NOMO-1 (cell line): ENCODE data around the gene SYNC.
"Not testable (repeated sequence)": the region's sequence is repeated elsewhere in the genome, so short reads cannot be mapped to it uniquely, and the experiment has no call there.

Source experiments
- DNase-seq, 2 experiments: peaks; one replicate each; lab custom pipeline; 2025; ENCODE audit not compliant: unreplicated experiment in 2 of 2; lab: John Stamatoyannopoulos, UW

Gene SYNC

DNA sequence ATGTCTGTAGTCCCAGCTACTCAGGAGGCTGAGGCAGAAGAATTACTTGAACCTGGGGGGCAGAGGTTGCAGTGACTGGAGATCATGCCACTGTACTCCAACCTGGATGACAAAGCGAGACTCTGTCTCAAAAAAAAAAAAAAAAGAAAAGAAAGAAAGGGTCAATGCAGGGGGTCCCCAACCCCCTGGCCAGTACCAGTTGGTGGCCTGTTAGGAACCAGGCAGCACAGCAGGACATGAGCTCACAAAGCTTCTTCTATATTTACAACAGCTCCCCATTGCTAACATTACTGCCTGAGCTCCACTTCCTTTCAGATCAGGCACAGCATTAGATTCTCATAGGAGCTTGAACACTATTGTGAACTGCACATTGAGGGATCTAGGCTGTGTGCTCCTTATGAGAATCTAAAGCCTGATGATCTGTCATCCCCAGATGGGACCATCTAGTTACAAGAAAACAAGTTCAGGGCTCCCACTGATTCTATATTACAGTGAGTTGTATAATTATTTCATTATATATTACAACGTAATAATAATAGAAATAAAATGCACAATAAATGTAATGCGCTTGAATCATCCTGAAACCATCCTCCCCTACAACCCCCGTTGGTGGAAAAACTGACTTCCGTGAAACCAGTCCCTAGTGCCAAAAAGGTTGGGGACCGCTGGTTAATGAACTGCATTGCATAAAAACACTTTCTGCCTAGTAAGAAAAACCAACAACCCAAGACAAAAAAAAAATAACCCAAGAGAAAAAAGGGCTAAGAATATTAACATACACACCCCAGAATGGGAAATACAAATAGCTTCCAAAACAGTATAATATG lies 55.0 kb downstream of the SYNC start:
- no peak for DNase-seq

DNA sequence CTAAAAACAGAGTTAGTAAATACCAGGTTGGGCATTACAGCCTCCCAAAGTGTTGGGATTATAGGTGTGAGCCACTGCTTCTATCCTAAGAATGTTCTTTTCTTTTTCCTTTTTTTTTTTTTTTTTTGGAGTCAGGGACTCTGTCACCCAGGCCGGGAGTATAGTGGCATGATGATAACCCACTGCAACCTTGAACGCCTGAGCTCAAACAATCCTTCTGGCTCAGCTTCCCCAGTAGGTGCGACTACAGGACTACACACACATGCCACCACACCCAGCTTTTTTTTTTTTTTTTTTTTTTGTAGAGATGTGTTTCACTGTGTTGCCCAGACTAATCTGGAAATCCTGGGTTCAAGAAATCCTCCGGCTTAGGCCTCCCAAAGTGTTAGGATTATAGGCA lies 58.1 kb downstream of the SYNC start:
- DNase-seq: no peak

- not testable (repeated sequence) for DNase-seq
Observed at GRCh38 chr1:32642292-32642827, 60.2 kb downstream of the SYNC start.

- no peak for DNase-seq
Observed at GRCh38 chr1:32639489-32640075, 63.0 kb downstream of the SYNC start.

DNA sequence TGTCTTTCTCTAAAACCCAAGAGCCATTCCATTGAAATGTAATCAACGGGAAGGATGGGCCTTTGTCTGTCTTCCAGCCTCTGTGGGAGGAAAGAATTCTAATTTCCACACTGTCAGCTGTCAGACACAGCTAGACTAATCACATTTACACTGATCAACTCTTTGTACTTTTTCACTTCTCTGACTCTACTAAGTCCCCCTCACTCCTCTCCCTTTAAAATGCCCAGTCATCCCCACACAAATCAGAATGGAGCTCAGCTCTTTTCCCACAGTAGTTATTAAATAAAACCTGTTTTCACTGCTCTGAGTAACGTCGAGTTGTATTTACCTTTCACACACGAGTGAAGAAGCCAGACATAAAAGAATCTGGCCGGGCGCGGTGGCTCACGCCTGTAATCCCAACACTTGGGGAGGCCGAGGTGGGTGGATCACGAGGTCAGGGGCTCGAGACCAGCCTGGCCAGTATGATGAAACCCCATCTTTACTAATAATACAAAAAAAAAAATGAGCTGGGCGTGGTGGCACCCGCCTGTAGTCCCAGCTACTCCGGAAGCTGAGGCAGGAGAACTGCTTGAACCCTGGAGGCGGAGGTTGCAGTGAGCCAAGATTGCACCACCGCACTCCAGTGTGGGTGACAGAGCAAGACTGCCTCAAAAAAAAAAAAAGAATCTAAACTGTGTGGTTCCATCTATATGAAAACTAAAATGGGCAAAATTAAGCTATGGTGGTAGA lies 65.5 kb downstream of the SYNC start:
- DNase-seq: peak; percentile 23 to 37

DNA sequence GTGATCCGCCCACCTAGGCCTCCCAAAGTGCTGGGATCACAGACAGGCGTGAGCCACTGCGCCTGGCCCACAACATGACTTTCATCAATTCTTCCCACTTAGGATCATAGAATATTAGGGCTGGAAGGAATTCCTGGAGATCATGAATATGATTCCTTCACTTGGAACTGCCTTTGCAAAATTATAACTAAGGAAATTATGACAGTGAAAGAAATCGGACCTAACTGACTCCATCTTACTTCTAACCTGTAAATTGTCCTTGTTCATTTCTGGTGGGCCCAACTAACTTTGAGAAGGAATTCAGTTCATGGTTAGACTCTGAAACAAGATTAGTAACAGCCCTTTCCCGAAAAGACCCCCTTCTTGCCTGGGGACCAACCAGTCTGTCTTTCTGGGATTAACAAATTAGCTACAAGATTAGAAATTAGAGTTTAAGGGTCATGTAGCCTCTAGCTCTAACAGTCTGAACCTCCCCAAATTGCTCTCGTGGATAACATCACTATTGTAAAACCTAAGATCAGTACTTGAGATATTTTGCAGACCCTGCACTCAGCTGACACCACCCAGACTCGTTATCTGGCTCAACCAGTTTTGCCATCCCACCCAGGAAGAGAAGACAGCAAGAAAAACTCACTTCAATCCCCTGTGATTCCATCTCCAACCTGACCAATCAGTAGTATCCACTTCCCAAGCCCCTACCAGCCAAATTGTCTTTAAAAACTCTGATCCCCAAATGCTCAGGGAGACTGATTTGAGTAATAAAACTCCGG lies 66.9 kb downstream of the SYNC start:
- DNase-seq: no peak

DNA sequence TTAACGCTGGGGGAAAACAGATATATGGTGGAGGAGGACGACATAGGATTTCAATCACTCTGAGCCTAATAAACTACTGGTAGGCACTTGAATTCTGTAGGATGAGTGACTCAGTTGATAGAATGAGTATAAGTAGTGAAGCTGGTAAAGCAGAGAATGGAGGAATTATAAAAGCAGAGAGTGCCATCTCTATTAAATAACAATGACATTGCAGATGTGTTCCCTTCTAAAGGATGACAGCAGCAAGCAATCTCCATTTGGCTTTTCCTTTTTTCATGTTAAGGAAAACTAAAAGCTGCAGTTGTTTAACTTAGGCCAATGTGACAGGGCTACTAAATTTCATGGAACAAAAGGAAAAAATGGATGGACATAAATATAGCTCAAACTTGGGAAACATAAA lies 69.7 kb downstream of the SYNC start:
- DNase-seq: no peak

- not testable (repeated sequence) for DNase-seq
Observed at GRCh38 chr1:32630173-32630572, 72.4 kb downstream of the SYNC start.
